Chondrocyte (in vitro differentiated cells): ENCODE results near the gene IL17RE. TPM values are rescaled to one million over a fixed set of nuclear protein-coding genes. Genes with fewer than 3 reads are reported as not detected.

Experiments used
- DNase-seq: peaks from one replicate; pipeline ENCODE4 v3.0.0; 2021; ENCODE audit warnings: mixed read lengths, low spot score
- H3K27ac Mint-ChIP-seq: one replicate; pipeline ENCODE4 v1.8.0; 2021; ENCODE audit warnings: mild to moderate bottlenecking, moderate library complexity, mixed read lengths; ENCODE audit not compliant: unreplicated experiment
- H3K27me3 Mint-ChIP-seq: 2 replicates; pipeline ENCODE4 v1.8.0; 2021; ENCODE audit warnings: low read depth, mixed read lengths
- H3K36me3 Mint-ChIP-seq: 2 replicates; pipeline ENCODE4 v1.8.0; 2021; ENCODE audit warnings: low read depth, mixed read lengths
- H3K4me1 Mint-ChIP-seq: 2 replicates; pipeline ENCODE4 v1.8.0; 2021; ENCODE audit warnings: low read depth, mild to moderate bottlenecking, mixed read lengths
- H3K4me3 Mint-ChIP-seq: one replicate; pipeline ENCODE4 v1.8.0; 2021; ENCODE audit warnings: mild to moderate bottlenecking, moderate library complexity, mixed read lengths; ENCODE audit not compliant: unreplicated experiment
- H3K9me3 Mint-ChIP-seq: 2 replicates; pipeline ENCODE4 v1.8.0; 2021; ENCODE audit warnings: low read depth, mixed read lengths
- total RNA-seq: library from RNA; stranded (reverse); gene quantifications from 3 replicates; pipeline ENCODE4 v1.2.1, GENCODE V29; 2021
- TF ChIP-seq, protein P1 (sequence below): fragments of 200-600 bp; sonication (generic); IDR thresholded peaks from 2 replicates; pipeline ENCODE4 v1.5.0; 2021; ENCODE audit warnings: antibody characterized with exemption, mild to moderate bottlenecking, moderate library complexity

IL17RE gene
- total RNA-seq, 1 donor from 2014 or later: 0.42 TPM

DNA sequence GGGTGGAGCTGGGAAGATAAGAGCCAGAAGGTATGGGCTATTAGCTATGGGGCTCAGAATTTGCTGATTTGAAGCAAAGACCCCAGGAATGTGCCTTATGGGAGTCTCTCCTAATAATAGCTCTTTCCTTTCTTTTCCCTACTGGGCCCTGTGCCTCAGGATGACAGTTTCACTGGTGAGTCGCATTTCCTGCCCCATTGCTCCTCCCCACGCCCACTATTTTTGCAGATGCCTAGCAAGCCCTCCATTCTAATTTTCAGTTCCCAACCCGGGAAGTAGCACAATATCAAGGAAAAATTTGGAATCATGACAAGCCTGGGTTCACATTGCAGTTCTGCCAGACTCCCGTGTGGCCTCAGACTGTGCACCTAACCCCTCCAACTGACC, 583 bp downstream of the IL17RE start:
- H3K36me3 Mint-ChIP-seq: no peaks in the 10 kb centered on the region

DNA sequence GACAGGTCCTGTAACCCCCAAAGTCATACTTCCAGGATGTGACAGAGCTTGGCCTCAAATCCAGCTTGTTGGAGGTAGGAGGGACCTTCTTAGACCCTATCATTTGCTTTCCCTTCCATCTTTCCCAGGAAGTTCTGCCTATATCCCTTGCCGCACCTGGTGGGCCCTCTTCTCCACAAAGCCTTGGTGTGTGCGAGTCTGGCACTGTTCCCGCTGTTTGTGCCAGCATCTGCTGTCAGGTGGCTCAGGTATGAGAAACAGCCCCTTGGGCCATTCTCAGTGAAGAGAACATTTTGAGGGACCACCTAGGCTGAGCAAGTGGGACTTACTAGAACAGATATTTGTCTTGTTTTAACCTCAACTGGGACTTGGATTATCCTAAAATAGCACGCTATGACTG, 1.3 kb downstream of the IL17RE start:
- Mint-ChIP-seq H3K9me3 (no peaks in the 10 kb centered on the region), H3K27me3 (no peaks in the 10 kb centered on the region), H3K27ac (peak overlapping the region; percentile 81), H3K36me3 (no peaks in the 10 kb centered on the region), H3K4me3 (no peak overlapping the region), H3K4me1 (peaks cover 26% of the 10 kb centered on the region)
- DNase-seq: no peak
- TF ChIP-seq, protein P1, sequence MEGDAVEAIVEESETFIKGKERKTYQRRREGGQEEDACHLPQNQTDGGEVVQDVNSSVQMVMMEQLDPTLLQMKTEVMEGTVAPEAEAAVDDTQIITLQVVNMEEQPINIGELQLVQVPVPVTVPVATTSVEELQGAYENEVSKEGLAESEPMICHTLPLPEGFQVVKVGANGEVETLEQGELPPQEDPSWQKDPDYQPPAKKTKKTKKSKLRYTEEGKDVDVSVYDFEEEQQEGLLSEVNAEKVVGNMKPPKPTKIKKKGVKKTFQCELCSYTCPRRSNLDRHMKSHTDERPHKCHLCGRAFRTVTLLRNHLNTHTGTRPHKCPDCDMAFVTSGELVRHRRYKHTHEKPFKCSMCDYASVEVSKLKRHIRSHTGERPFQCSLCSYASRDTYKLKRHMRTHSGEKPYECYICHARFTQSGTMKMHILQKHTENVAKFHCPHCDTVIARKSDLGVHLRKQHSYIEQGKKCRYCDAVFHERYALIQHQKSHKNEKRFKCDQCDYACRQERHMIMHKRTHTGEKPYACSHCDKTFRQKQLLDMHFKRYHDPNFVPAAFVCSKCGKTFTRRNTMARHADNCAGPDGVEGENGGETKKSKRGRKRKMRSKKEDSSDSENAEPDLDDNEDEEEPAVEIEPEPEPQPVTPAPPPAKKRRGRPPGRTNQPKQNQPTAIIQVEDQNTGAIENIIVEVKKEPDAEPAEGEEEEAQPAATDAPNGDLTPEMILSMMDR: no peak

More for the DNA sequence above, 583 bp downstream of the IL17RE start:
- Mint-ChIP-seq H3K4me3 (no peak overlapping the region), H3K9me3 (no peaks in the 10 kb centered on the region), H3K27me3 (no peaks in the 10 kb centered on the region), H3K27ac (peak overlapping the region; percentile 81), H3K4me1 (peaks cover 32% of the 10 kb centered on the region)
- no peak for DNase-seq
- TF ChIP-seq, protein P1: no peak

DNA sequence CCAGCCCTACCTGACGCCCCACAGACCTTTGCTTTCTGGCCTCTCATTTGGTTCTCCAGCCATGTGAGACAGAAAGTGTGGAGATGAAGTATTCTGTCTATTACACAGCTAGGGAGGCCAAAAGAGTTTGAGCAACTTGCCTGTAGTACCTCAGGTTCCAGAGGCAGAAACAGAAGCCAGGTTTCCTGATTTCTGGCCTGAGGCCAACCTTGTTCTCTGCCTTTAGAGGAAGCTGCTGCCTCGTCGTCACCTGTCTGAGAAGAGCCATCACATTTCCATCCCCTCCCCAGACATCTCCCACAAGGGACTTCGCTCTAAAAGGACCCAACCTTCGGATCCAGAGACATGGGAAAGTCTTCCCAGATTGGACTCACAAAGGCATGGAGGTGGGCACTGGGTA, 3.8 kb downstream of the IL17RE start:
- Mint-ChIP-seq H3K27ac (no peak overlapping the region), H3K4me1 (peaks cover 18% of the 10 kb centered on the region), H3K27me3 (no peaks in the 10 kb centered on the region), H3K9me3 (no peaks in the 10 kb centered on the region), H3K4me3 (no peak overlapping the region), H3K36me3 (no peaks in the 10 kb centered on the region)
- no peak for DNase-seq
- TF ChIP-seq, protein P1: no peak

DNA sequence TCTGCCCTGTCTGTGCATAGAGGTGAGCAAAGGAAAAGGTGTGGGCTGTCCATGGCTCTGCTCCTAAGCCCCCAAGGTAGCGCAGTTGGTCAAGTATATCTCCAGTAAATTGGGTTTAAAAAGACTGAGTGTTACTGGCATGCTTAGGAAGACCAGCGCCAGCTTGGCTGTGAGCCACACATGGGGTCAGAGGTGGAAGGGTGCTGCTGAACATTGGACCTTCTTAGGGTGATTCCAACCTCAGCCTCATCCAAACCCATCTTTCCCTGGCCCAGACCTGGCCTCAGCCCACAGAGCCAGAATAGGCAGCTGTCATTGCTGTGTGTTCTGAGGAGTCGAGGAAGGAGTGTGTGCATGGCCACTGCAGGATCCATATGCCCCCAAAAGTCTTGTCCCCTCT, 5.6 kb downstream of the IL17RE start:
- TF ChIP-seq, protein P1: no peak
- Mint-ChIP-seq H3K4me1 (peaks cover 13% of the 10 kb centered on the region), H3K27ac (no peak overlapping the region), H3K36me3 (no peaks in the 10 kb centered on the region), H3K4me3 (no peak overlapping the region), H3K27me3 (no peaks in the 10 kb centered on the region), H3K9me3 (no peaks in the 10 kb centered on the region)
- no peak for DNase-seq

DNA sequence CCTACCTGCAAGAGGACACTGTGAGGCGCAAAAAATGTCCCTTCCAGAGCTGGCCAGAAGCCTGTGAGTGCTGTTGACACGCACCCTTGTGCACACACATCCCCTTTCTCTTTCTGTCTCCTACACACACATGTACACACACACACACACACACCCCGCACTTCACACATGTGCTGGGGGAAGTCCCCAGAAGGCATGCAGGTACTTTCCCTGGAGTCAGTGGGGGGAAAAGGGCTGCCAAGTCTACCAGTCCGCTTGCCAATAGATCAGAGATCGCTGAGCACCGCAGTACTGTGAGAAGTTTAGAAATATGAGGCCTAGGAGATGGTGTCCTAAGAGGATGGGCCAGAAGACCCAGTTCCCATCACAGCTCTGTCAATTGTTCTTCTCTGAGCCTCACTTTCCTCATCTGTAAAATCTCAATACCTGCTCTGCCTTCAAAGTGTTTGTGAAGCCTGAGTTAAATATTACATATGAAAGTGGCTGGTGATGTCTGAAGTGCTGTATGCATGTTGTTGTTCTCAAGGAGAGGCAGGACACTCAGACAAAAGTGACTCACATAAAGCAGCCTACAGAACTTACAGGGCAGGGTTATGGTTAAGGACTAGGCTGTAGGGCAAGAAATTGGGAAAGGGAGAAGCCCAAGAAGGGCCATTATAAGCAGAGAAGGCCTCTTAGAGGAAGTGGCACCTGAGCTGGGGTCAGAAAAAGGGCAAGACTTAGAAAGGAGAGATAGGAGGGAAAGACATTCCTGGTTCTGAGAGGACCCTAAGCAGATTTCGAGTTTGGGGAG, 6.8 kb downstream of the IL17RE start:
- DNase-seq: no peak
- Mint-ChIP-seq H3K4me1 (peaks cover 16% of the 10 kb centered on the region), H3K27me3 (no peaks in the 10 kb centered on the region), H3K27ac (no peak overlapping the region), H3K36me3 (no peaks in the 10 kb centered on the region), H3K9me3 (no peaks in the 10 kb centered on the region), H3K4me3 (no peak overlapping the region)
- TF ChIP-seq, protein P1: no peak
